EH (cell line): Measurements from ENCODE around the gene ANO3.

Experiments used
- DNase-seq: peaks from one replicate; pipeline ENCODE4 v3.0.0-alpha.2; 2015; ENCODE audit warnings: low read depth

The ANO3 gene

DNA sequence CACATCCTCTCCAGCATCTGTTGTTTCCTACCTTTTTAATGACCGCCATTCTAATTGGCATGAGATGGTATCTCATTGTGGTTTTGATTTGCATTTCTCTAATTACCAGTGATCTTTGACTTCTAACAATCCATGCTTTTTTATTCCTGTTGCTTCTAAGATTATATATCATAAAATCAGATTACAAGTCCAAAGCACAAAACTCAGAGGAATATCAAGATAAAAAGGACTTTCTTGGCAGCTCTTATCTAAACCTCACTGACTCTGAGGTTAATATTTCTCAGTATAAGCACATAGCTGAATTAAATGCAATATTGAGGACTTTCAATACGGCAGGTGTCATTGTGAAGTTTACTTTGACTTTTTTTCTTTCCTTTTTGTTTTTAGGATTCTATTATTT lies 378.6 kb downstream of the ANO3 start:
- DNase-seq = no peak

DNA sequence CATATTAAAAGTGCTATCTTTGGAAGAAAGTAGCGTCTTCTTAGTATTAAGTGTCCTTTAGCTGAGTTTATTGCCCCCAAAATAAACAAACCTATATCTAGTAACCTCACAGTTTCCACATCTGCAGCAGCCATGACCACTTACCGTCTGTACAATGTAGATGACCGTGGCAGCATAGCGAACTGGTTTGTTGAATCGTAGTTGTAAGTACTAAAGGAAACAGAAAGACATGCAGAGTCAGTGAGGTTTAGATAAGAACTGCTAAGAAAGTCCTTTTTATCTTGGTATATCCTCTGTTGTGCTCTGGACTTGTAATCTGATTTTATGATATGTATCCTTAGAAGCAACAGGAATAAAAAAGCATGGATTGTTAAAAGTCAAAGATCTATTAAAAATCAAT lies 380.6 kb downstream of the ANO3 start:
- DNase-seq = no peak
